B cell (primary cell): ENCODE results near the gene MYMX. TPM values are rescaled to one million over a fixed set of nuclear protein-coding genes. Genes with fewer than 3 reads are reported as not detected.

Source experiments
- ATAC-seq: fragments of 200-7000 bp; cut with Tn5 transposase; one replicate; pipeline ENCODE4 v1.10.0; 2021; ENCODE audit warnings: low read depth, mild to moderate bottlenecking, moderate number of reproducible peaks, moderate library complexity
- CTCF ChIA-PET: fragments of 350-600 bp; sonication (Branson Sonifier 250); formaldehyde crosslinking; loops from one replicate; lab custom pipeline; 2021; ENCODE audit warnings: antibody characterized with exemption, inconsistent platforms; lab: Charles Lee
- POLR2A ChIA-PET: fragments of 350-600 bp; sonication (Branson Sonifier 250); formaldehyde crosslinking; loops from one replicate; lab custom pipeline; 2021; ENCODE audit warnings: antibody characterized with exemption; lab: Charles Lee
- DNase-seq: peaks from one replicate; pipeline ENCODE4 v3.0.0; 2013
- H2AFZ ChIP-seq: 2 replicates; pipeline ENCODE4 v1.6.1; 2012; ENCODE audit warnings: mild to moderate bottlenecking, low read depth, low read length; ENCODE audit not compliant: insufficient read depth, poor library complexity, severe bottlenecking
- H3K27ac ChIP-seq, 2 donors: 1 replicate in 1 of 2; 2 replicates in 1 of 2; pipeline ENCODE4 v1.5.1; 2012 to 2013; ENCODE audit warnings: low read length in 2 of 2, mild to moderate bottlenecking in 2 of 2, moderate library complexity in 1 of 2
- H3K27me3 ChIP-seq, 4 experiments: fragments of 200-600 bp in 1 of 4; sonication (generic) in 1 of 4; replicated peaks in 1 of 4; 1 replicate in 2 of 4; 2 replicates in 2 of 4; pipeline versions ENCODE4 v1.6.1 to v1.7.0; 2013 to 2016; ENCODE audit warnings: low read length in 3 of 4, mild to moderate bottlenecking in 2 of 4, mixed read lengths in 1 of 4, moderate library complexity in 1 of 4; ENCODE audit not compliant: insufficient read depth in 4 of 4, control insufficient read depth in 3 of 4; ENCODE audit errors: control extremely low read depth in 1 of 4
- H3K36me3 ChIP-seq, 2 experiments: replicated peaks in 1 of 2; 1 replicate in 1 of 2; 2 replicates in 1 of 2; pipeline versions ENCODE4 v1.6.1 to v1.7.1; 2013; ENCODE audit warnings: low read length in 1 of 2; ENCODE audit not compliant: insufficient read depth in 2 of 2, control insufficient read depth in 1 of 2; ENCODE audit errors: control extremely low read depth in 1 of 2, extremely low read depth in 1 of 2
- H3K4me1 ChIP-seq, 2 donors: fragments of 200-600 bp in 1 of 2; sonication (generic) in 1 of 2; 1 replicate in 1 of 2; 2 replicates in 1 of 2; pipeline versions ENCODE4 v1.5.1 to v1.6.1; 2013 to 2017; ENCODE audit warnings: low read length in 2 of 2; ENCODE audit not compliant: control insufficient read depth in 2 of 2, insufficient read depth in 2 of 2
- H3K4me2 ChIP-seq: replicated peaks from 2 replicates; pipeline ENCODE3; 2012; ENCODE audit warnings: mild to moderate bottlenecking, low read depth, low read length; ENCODE audit not compliant: poor library complexity, severe bottlenecking
- H3K4me3 ChIP-seq, 5 experiments: fragments of 200-600 bp in 1 of 5; sonication (generic) in 1 of 5; 1 replicate in 3 of 5; 2 replicates in 2 of 5; pipeline versions ENCODE4 v1.5.1 to v1.7.0; 2011 to 2016; ENCODE audit warnings: low read length in 4 of 5, mild to moderate bottlenecking in 4 of 5, low read depth in 2 of 5, control low read depth in 1 of 5, moderate library complexity in 1 of 5; ENCODE audit not compliant: insufficient read depth in 1 of 5; ENCODE audit errors: control extremely low read depth in 1 of 5, extremely low read depth in 1 of 5
- H3K79me2 ChIP-seq: fragments of 200-600 bp; sonication (generic); one replicate; pipeline ENCODE4 v1.6.0; 2016; ENCODE audit warnings: low read length; ENCODE audit not compliant: control insufficient read depth, insufficient read depth
- H3K9ac ChIP-seq: fragments of 200-600 bp; sonication (generic); 2 replicates; pipeline ENCODE4 v1.6.1; 2017; ENCODE audit warnings: mild to moderate bottlenecking, low read length, moderate library complexity
- H3K9me3 ChIP-seq, 3 donors: one replicate each; pipeline versions ENCODE4 v1.6.1 to v1.7.1; 2013; ENCODE audit warnings: low read length in 2 of 3; ENCODE audit not compliant: control insufficient read depth in 2 of 3, insufficient read depth in 1 of 3; ENCODE audit errors: control extremely low read depth in 1 of 3
- H4K20me1 ChIP-seq: 2 replicates; pipeline ENCODE4 v1.6.0; 2012; ENCODE audit warnings: mild to moderate bottlenecking, low read length; ENCODE audit not compliant: insufficient read depth, control insufficient read depth, poor library complexity, severe bottlenecking
- H3K27ac Mint-ChIP-seq: one replicate; pipeline ENCODE4 v1.8.0; 2021; ENCODE audit warnings: mixed read lengths
- H3K27me3 Mint-ChIP-seq: one replicate; pipeline ENCODE4 v1.8.0; 2021; ENCODE audit warnings: mixed read lengths
- H3K4me1 Mint-ChIP-seq: one replicate; pipeline ENCODE4 v1.8.0; 2021; ENCODE audit warnings: mixed read lengths
- H3K4me3 Mint-ChIP-seq: one replicate; pipeline ENCODE4 v1.8.0; 2021; ENCODE audit warnings: mixed read lengths
- H3K9me3 Mint-ChIP-seq: one replicate; pipeline ENCODE4 v1.8.0; 2022; ENCODE audit warnings: mixed read lengths; ENCODE audit not compliant: insufficient read depth
- CTCF ChIP-seq: fragments of 200-600 bp; IDR thresholded peaks from one replicate; pipeline ENCODE4 v1.8.0; 2022; ENCODE audit warnings: antibody characterized with exemption, mild to moderate bottlenecking
- EZH2 ChIP-seq: IDR thresholded peaks from 2 replicates; pipeline ENCODE4 v1.6.1; 2012; ENCODE audit warnings: borderline replicate concordance, low read depth, mild to moderate bottlenecking, moderate library complexity, low read length; ENCODE audit not compliant: insufficient read depth, poor library complexity, severe bottlenecking
- WGBS: methylation state at CpG from one replicate; pipeline ENCODE4 v1.1.5; 2013; ENCODE audit warnings: missing lambda C conversion rate; ENCODE audit not compliant: insufficient coverage; 5-methylcytosine and 5-hydroxymethylcytosine counted together
- intact Hi-C: fragments of 100-400 bp; cut with micrococcal nuclease; formaldehyde crosslinking; loops from one replicate; pipeline ENCODE4 v1.10.0; 2022
- polyA plus RNA-seq: library from polyadenylated mRNA; depleted of rRNA; stranded (reverse); fragments of >200 nt; gene quantifications from 2 replicates; pipeline ENCODE4 v1.2.3, GENCODE V29; 2012
- small RNA-seq: library from RNA; depleted of rRNA; stranded (forward); fragments of <200 nt; gene quantifications from one replicate; pipeline ENCODE3, GENCODE V24; 2012; ENCODE audit warnings: low replicate concordance, low read depth; ENCODE audit not compliant: insufficient read length
- total RNA-seq, 2 donors: library from RNA; stranded (reverse); fragments of 120-200 nt in 1 of 2; gene quantifications; 1 replicate in 1 of 2; 2 replicates in 1 of 2; pipeline versions ENCODE4 v1.2.3 to v1.2.4, GENCODE V29; 2013 to 2022

MYMX gene
- total and polyA plus RNA-seq, 2 donors (not counting 1 experiment from before 2014, with no cell fraction given): not detected

DNA sequence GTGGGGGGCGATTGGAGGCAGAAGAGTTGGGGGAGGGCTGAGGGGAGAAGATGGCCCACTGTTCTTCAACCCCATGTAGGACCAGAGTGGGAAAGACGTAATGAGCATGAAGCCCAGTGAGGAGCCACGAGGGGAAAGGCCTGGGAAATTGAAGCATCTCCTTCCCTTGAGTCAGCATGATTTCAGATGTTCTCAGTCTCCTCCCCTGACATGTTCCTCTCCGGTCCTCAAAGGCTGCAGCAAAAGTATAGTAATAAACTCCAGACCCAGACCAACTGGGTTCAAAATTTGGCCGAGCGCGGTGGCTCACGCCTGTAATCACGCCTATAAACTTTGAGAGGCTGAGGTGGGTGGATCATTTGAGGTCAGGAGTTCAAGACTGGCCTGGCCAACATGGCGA lies 50.5 kb downstream of the MYMX start:
- Histone ChIP-seq H3K4me3 (no peak overlapping the region), H3K4me1 (peaks cover 31 to 47% of the 10 kb centered on the region in 2 donors), H4K20me1 (peaks cover 12% of the 10 kb centered on the region), H3K79me2 (peaks cover 27% of the 10 kb centered on the region), H3K36me3 (peaks cover 0 to 9% of the 10 kb centered on the region in 2 experiments), H3K9me3 (no peaks in the 10 kb centered on the region), H2AFZ (no peak overlapping the region), H3K27me3 (peaks cover 0 to 26% (median 15%) of the 10 kb centered on the region in 4 experiments), H3K27ac (no peak overlapping the region), H3K4me2 (no peak overlapping the region), H3K9ac (no peak overlapping the region)
- H3K4me1 Mint-ChIP-seq: peaks cover 52% of the 10 kb centered on the region
- ATAC-seq: no peak
- 80% methylated on average over 3 of the region's 10 CpGs for WGBS
- H3K27me3 Mint-ChIP-seq: peaks cover 18% of the 10 kb centered on the region
- H3K4me3 Mint-ChIP-seq: no peak overlapping the region
- ChIA-PET CTCF (interaction anchor here (0.7 to 5.5 kb wide), 14 partner anchors 8 to 94 kb away, joined by 3 to 107 read pairs (median 10); partner anchors contain the start of genes AARS2 and SLC35B2), POLR2A (interaction anchor here (0.6 to 1.4 kb wide), 2 partner anchors 72 to 164 kb away, joined by 4 to 7 read pairs; no protein-coding TSS in a partner anchor)
- TF ChIP-seq EZH2 (no peak), CTCF (no peak)
- intact Hi-C loops: loop anchor here (5.0 kb wide), 1 partner anchor 120 kb away; the partner anchor contains the start of gene CDC5L
- H3K27ac Mint-ChIP-seq: peak overlapping the region; percentile 100
- H3K9me3 Mint-ChIP-seq: no peaks in the 10 kb centered on the region
- peak; percentile 27 for DNase-seq

Small RNA genes within 50 kb of the gene (small RNA-seq; reads per million reads assigned to genes)
- gene RN7SL811P: not detected

Other genes starting within 250 kb of the MYMX start
- 16.7 and 16.8 TPM in 2 replicates for gene MRPL14, start 89.5 kb upstream of the MYMX start, total RNA-seq
- gene MRPL14, start 89.5 kb upstream of the MYMX start, polyA plus RNA-seq: 20.9 and 23.5 TPM in 2 replicates
- 18.3 and 19.1 TPM in 2 replicates for gene TMEM63B, start 89.4 kb upstream of the MYMX start, total RNA-seq
- gene TMEM63B, start 89.4 kb upstream of the MYMX start, polyA plus RNA-seq: 12.6 and 15.4 TPM in 2 replicates
- gene CAPN11, start 58.1 kb upstream of the MYMX start, total RNA-seq: not detected in 2 replicates
- not detected in 2 replicates for gene CAPN11, start 58.1 kb upstream of the MYMX start, polyA plus RNA-seq
- 7.3 and 7.6 TPM in 2 replicates for gene SLC29A1, start 6.7 kb downstream of the MYMX start, total RNA-seq
- gene SLC29A1, start 6.7 kb downstream of the MYMX start, polyA plus RNA-seq: 3.9 and 6.0 TPM in 2 replicates
- 384 and 395 TPM in 2 replicates for gene HSP90AB1, start 30.2 kb downstream of the MYMX start, total RNA-seq
- 645 and 734 TPM in 2 replicates for gene HSP90AB1, start 30.2 kb downstream of the MYMX start, polyA plus RNA-seq
- gene SLC35B2, start 40.6 kb downstream of the MYMX start, total RNA-seq: 29.2 and 30.0 TPM in 2 replicates
- 31.2 and 35.2 TPM in 2 replicates for gene SLC35B2, start 40.6 kb downstream of the MYMX start, polyA plus RNA-seq
- 46.5 and 50.8 TPM in 2 replicates for gene NFKBIE, start 48.6 kb downstream of the MYMX start, total RNA-seq
- gene NFKBIE, start 48.6 kb downstream of the MYMX start, polyA plus RNA-seq: 90.0 and 169 TPM in 2 replicates
- 0.10 TPM in 1 of 2 replicates, not detected in the other for gene TMEM151B, start 53.5 kb downstream of the MYMX start, total RNA-seq
- 0.01 TPM in 2 replicates for gene TMEM151B, start 53.5 kb downstream of the MYMX start, polyA plus RNA-seq
- gene AARS2, start 96.4 kb downstream of the MYMX start, total RNA-seq: 21.3 and 22.6 TPM in 2 replicates
- 11.3 and 11.8 TPM in 2 replicates for gene AARS2, start 96.4 kb downstream of the MYMX start, polyA plus RNA-seq
- gene SPATS1, start 125.7 kb downstream of the MYMX start, total RNA-seq: not detected in 2 replicates
- gene SPATS1, start 125.7 kb downstream of the MYMX start, polyA plus RNA-seq: not detected in 2 replicates
- gene CDC5L, start 170.8 kb downstream of the MYMX start, total RNA-seq: 22.2 and 22.5 TPM in 2 replicates
- 4.1 and 7.6 TPM in 2 replicates for gene CDC5L, start 170.8 kb downstream of the MYMX start, polyA plus RNA-seq